ENCODE data around the gene MAFF.

Gene MAFF

DNA sequence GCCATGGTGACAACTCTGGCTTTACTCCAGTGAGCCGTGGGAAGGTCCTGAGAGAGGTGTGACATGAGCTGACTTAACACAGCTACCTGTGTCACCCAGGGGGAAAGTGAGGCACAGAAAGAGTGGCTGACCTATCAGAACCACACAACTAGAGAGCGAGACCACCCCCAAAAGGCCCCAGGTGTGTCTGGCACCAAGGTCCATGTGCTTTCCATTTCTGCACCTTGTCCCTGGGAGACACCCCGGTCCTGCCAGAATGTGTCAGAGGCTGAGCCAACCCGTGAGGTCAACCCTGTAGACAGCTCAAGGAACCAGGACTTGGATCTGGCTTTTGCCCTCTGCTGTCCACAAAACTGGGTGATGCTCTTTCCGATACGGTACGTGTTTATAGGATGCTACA lies 9.8 kb downstream of the MAFF start:
- H3K36me3 ChIP-seq (ENCODE audit: control insufficient read depth, low read length): no peaks in the 10 kb centered on the region
- no peak overlapping the region for H3K27ac ChIP-seq (ENCODE audit: low read depth, low read length)
- no peaks in the 10 kb centered on the region for H3K27me3 ChIP-seq (ENCODE audit: control insufficient read depth, low read length)
- no peaks in the 10 kb centered on the region for H3K4me1 ChIP-seq (ENCODE audit: control insufficient read depth, low read length)
- no peak for TF ChIP-seq EZH2phosphoT487 (IDR thresholded peaks at IDR 0.05; ENCODE audit: borderline replicate concordance, low read length)
- TF ChIP-seq, protein P1, sequence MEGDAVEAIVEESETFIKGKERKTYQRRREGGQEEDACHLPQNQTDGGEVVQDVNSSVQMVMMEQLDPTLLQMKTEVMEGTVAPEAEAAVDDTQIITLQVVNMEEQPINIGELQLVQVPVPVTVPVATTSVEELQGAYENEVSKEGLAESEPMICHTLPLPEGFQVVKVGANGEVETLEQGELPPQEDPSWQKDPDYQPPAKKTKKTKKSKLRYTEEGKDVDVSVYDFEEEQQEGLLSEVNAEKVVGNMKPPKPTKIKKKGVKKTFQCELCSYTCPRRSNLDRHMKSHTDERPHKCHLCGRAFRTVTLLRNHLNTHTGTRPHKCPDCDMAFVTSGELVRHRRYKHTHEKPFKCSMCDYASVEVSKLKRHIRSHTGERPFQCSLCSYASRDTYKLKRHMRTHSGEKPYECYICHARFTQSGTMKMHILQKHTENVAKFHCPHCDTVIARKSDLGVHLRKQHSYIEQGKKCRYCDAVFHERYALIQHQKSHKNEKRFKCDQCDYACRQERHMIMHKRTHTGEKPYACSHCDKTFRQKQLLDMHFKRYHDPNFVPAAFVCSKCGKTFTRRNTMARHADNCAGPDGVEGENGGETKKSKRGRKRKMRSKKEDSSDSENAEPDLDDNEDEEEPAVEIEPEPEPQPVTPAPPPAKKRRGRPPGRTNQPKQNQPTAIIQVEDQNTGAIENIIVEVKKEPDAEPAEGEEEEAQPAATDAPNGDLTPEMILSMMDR (IDR thresholded peaks at IDR 0.05; ENCODE audit: low read depth, low read length, poor library complexity, severe bottlenecking): no peak
- H3F3A ChIP-seq (ENCODE audit: control insufficient read depth, insufficient read depth): no peaks in the 10 kb centered on the region; the same call in 1 of the 2 replicates
- no peaks in the 10 kb centered on the region for H3K79me2 ChIP-seq (ENCODE audit: control insufficient read depth, low read length)
- H3K4me2 ChIP-seq (ENCODE audit: low read length): no peak overlapping the region
- H4K20me1 ChIP-seq (ENCODE audit: control insufficient read depth, insufficient read depth, low read depth, low read length): no peaks in the 10 kb centered on the region
- H3K9me3 ChIP-seq (ENCODE audit: control insufficient read depth, insufficient read depth, low read length): no peaks in the 10 kb centered on the region
- H3K9me2 ChIP-seq (replicated peaks; ENCODE audit: control insufficient read depth, low read length): no peaks in the 10 kb centered on the region
- H3K4me3 ChIP-seq (ENCODE audit: low read length): no peak overlapping the region

DNA sequence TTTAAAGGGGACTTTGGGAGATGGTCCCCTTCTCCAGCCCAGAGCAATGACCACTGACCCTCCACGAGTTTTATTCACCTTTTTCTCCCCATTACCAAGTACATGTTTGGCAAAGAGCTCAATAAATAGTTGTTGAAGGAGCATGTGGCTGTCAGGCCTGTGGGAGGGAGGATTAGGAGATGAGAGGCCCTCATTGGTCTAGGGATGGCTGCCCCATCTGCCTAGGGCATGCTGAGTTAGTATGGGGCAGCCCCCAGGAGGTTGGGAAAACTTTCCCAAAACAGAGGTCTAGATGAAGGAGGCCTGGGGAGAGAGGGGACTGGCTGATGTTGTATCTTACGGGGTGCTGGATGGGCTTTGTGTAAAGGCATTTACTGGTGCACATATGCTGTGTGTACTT lies 10.6 kb downstream of the MAFF start:
- Histone ChIP-seq H3K79me2 (ENCODE audit: control insufficient read depth, low read length) (no peaks in the 10 kb centered on the region), H3K4me3 (ENCODE audit: low read length) (no peak overlapping the region), H4K20me1 (ENCODE audit: control insufficient read depth, insufficient read depth, low read depth, low read length) (no peaks in the 10 kb centered on the region), H3K9me2 (replicated peaks; ENCODE audit: control insufficient read depth, low read length) (no peaks in the 10 kb centered on the region), H3K27ac (ENCODE audit: low read depth, low read length) (no peak overlapping the region), H3K4me2 (ENCODE audit: low read length) (no peak overlapping the region), H3K9me3 (ENCODE audit: control insufficient read depth, insufficient read depth, low read length) (no peaks in the 10 kb centered on the region), H3K36me3 (ENCODE audit: control insufficient read depth, low read length) (no peaks in the 10 kb centered on the region), H3K27me3 (ENCODE audit: control insufficient read depth, low read length) (no peaks in the 10 kb centered on the region), H3F3A (ENCODE audit: control insufficient read depth, insufficient read depth) (no peaks in the 10 kb centered on the region; the same call in 1 of the 2 replicates), H3K4me1 (ENCODE audit: control insufficient read depth, low read length) (no peaks in the 10 kb centered on the region)
- TF ChIP-seq, protein P1 (IDR thresholded peaks at IDR 0.05; ENCODE audit: low read depth, low read length, poor library complexity, severe bottlenecking): no peak
- no peak for TF ChIP-seq EZH2phosphoT487 (IDR thresholded peaks at IDR 0.05; ENCODE audit: borderline replicate concordance, low read length)

DNA sequence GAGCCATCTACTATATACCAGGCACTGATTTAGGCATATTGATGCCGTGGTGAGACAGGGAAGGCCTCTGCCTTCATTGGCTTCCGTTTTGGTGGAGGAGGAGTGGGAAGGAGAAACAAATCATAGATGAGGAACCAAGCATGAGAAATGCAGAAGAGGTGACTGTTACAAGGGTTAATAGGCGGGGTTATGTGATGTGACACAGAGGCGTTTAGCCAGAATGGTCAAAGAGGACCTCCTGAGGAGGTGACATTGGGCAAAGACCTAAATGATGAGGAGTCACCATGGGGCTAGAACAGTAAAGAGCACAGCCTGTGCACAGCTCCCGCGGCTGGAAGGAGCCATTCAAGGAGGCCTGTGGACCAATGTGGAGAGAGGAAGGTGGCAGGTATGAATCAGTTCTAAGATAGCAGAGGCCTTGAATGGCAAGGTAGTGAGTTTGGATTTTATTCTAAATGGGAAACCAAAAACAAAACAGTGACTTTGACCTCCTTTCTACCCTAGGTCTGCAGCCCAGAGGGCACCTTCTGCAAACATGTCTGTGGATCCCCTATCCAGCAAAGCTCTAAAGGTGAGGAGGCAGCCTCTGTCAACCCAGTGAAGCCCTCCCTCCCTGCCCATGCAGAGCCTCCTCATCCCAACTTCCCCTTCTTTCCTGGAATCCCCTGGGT lies 11.7 kb downstream of the MAFF start:
- H3K4me1 ChIP-seq (ENCODE audit: control insufficient read depth, low read length): no peaks in the 10 kb centered on the region
- no peaks in the 10 kb centered on the region for H4K20me1 ChIP-seq (ENCODE audit: control insufficient read depth, insufficient read depth, low read depth, low read length)
- H3K36me3 ChIP-seq (ENCODE audit: control insufficient read depth, low read length): no peaks in the 10 kb centered on the region
- H3K4me3 ChIP-seq (ENCODE audit: low read length): no peak overlapping the region
- no peaks in the 10 kb centered on the region for H3K9me3 ChIP-seq (ENCODE audit: control insufficient read depth, insufficient read depth, low read length)
- TF ChIP-seq EZH2phosphoT487 (IDR thresholded peaks at IDR 0.05; ENCODE audit: borderline replicate concordance, low read length): no peak
- TF ChIP-seq, protein P1 (IDR thresholded peaks at IDR 0.05; ENCODE audit: low read depth, low read length, poor library complexity, severe bottlenecking): no peak
- no peaks in the 10 kb centered on the region; the same call in 1 of the 2 replicates for H3F3A ChIP-seq (ENCODE audit: control insufficient read depth, insufficient read depth)
- H3K4me2 ChIP-seq (ENCODE audit: low read length): no peak overlapping the region
- H3K9me2 ChIP-seq (replicated peaks; ENCODE audit: control insufficient read depth, low read length): no peaks in the 10 kb centered on the region
- H3K27me3 ChIP-seq (ENCODE audit: control insufficient read depth, low read length): no peaks in the 10 kb centered on the region
- H3K79me2 ChIP-seq (ENCODE audit: control insufficient read depth, low read length): no peaks in the 10 kb centered on the region
- no peak overlapping the region for H3K27ac ChIP-seq (ENCODE audit: low read depth, low read length)

Measured in DOHH2 (cell line).